CD4-positive, alpha-beta T cell treated with Interleukin-15 for 1 hour (primary cell): ENCODE data around the gene OR10H1.
"Not testable (repeated sequence)": the region's sequence is repeated elsewhere in the genome, so short reads cannot be mapped to it uniquely, and the experiment has no call there.

Source experiments
- DNase-seq: peaks from one replicate; pipeline ENCODE4 v3.0.0-alpha.2; 2020

The OR10H1 gene

GRCh38 chr19:15815306-15815705 lies at the start of gene OR10H1:
TSS of gene OR10H1 (minus strand) at chr19:15815664. CDS start at chr19:15808037, 7,627 bp downstream.
- no peak for DNase-seq

- no peak for DNase-seq
Measured at GRCh38 chr19:15864824-15865223, 49.4 kb upstream of the OR10H1 start.

- DNase-seq: no peak
Measured at GRCh38 chr19:15863272-15863671, 47.8 kb upstream of the OR10H1 start.

- DNase-seq: no peak
Measured at GRCh38 chr19:15862444-15862843, 47.0 kb upstream of the OR10H1 start.

- DNase-seq: no peak
Measured at GRCh38 chr19:15860522-15860921, 45.1 kb upstream of the OR10H1 start.

- no peak for DNase-seq
Measured at GRCh38 chr19:15859187-15859586, 43.7 kb upstream of the OR10H1 start.

GRCh38 chr19:15850385-15850784 lies 34.9 kb upstream of the OR10H1 start:
- DNase-seq: no peak

GRCh38 chr19:15846923-15847322 lies 31.5 kb upstream of the OR10H1 start:
- no peak for DNase-seq

- DNase-seq: not testable (repeated sequence)
Measured at GRCh38 chr19:15843894-15844222, 28.4 kb upstream of the OR10H1 start.

- no peak for DNase-seq
Measured at GRCh38 chr19:15843203-15843893, 27.9 kb upstream of the OR10H1 start.

GRCh38 chr19:15841875-15842569 lies 26.6 kb upstream of the OR10H1 start:
- no peak for DNase-seq

GRCh38 chr19:15840833-15841232 lies 25.4 kb upstream of the OR10H1 start:
- DNase-seq: no peak

- DNase-seq: not testable (repeated sequence)
Measured at GRCh38 chr19:15839888-15840287, 24.4 kb upstream of the OR10H1 start.

GRCh38 chr19:15838351-15838750 lies 22.9 kb upstream of the OR10H1 start:
- no peak for DNase-seq

- no peak for DNase-seq
Measured at GRCh38 chr19:15837221-15837731, 21.8 kb upstream of the OR10H1 start.

- DNase-seq: peak; percentile 96
Measured at GRCh38 chr19:15836330-15837220, 21.1 kb upstream of the OR10H1 start.

- peak; percentile 71 for DNase-seq
Measured at GRCh38 chr19:15835565-15836329, 20.3 kb upstream of the OR10H1 start.

- DNase-seq: not testable (repeated sequence)
Measured at GRCh38 chr19:15834232-15834631, 18.8 kb upstream of the OR10H1 start.

GRCh38 chr19:15831626-15832025 lies 16.2 kb upstream of the OR10H1 start:
- no peak for DNase-seq

GRCh38 chr19:15829786-15830185 lies 14.3 kb upstream of the OR10H1 start:
- DNase-seq: no peak

- no peak for DNase-seq
Measured at GRCh38 chr19:15829306-15829698, 13.8 kb upstream of the OR10H1 start.

GRCh38 chr19:15828611-15829305 lies 13.3 kb upstream of the OR10H1 start:
- DNase-seq: not testable (repeated sequence)
